ENCODE results near the gene CREB5. TPM values are rescaled to one million over a fixed set of nuclear protein-coding genes. Genes with fewer than 3 reads are reported as not detected.
"Not testable (repeated sequence)": the region's sequence is repeated elsewhere in the genome, so short reads cannot be mapped to it uniquely, and the experiment has no call there.

The CREB5 gene
- total RNA-seq, 2 experiments from 2014 or later: 0.19 to 0.22 TPM

DNA sequence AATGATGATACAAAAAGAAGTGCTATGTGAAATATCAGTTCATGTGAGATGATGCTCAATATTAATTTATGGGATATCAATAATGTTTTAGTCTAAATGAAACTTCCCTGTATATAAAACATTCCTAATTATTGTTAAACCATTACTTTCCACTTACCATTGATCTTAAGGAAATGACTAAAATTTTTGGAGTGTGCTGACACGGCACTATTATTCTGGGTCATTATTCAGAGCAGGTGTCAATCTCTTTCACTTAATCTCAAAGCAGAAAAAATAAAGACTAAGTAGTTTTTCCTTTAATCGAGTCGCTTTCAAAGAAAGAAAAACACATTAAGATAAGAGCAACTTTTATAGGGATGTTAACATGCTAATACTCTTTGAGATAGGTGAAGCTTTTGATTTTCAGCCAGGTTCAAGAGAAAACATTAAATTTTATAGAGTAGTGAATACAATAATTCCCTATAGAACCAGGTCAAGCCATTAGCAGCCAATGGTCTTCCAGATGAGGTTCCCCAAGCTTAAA lies 11.4 kb upstream of the CREB5 start:
- H3K27me3 ChIP-seq (ENCODE audit: control insufficient read depth in 1 of 2, insufficient read depth in 2 of 2, low read length in 2 of 2): no peaks in the 10 kb centered on the region
- no peaks in the 10 kb centered on the region for H3K4me1 Mint-ChIP-seq (ENCODE audit: low read depth)
- H3K9me3 ChIP-seq (ENCODE audit: control insufficient read depth in 1 of 2, insufficient read depth in 1 of 2, low read length in 2 of 2): no peaks in the 10 kb centered on the region
- no peak overlapping the region for H3K4me3 Mint-ChIP-seq
- ChIA-PET POLR2A (interaction anchor here (0.5 kb wide), 1 partner anchor 177 kb away, joined by 3 read pairs; no protein-coding TSS in a partner anchor), CTCF (interaction anchor here (1.2 kb wide), 1 partner anchor 12 kb away, joined by 3 read pairs; no protein-coding TSS in a partner anchor)
- no peaks in the 10 kb centered on the region for H3K9me3 Mint-ChIP-seq
- peaks cover 14% of the 10 kb centered on the region for H3K27me3 Mint-ChIP-seq
- TF ChIP-seq CTCF (IDR thresholded peaks at IDR 0.05): no peak
- DNase-seq: no peak
- no peak overlapping the region for H3K27ac Mint-ChIP-seq
- no peaks in the 10 kb centered on the region for H3K36me3 ChIP-seq (ENCODE audit: insufficient read depth, low read length)
- no peak overlapping the region for H3K4me3 ChIP-seq (ENCODE audit: low read length)
- intact Hi-C loops (cut with DNase I, micrococcal nuclease): no loop called here
- no peak for ATAC-seq (ENCODE audit: poor library complexity)
- no peaks in the 10 kb centered on the region for H3K4me1 ChIP-seq (ENCODE audit: insufficient read depth, low read length)
- H3K27ac ChIP-seq (ENCODE audit: low read depth in 1 of 2, low read length in 2 of 2): no peak overlapping the region
- H3K36me3 Mint-ChIP-seq (ENCODE audit: low read depth): no peaks in the 10 kb centered on the region

GRCh38 chr7:28401567-28401966 lies 10.8 kb upstream of the CREB5 start:
- H3K27me3 ChIP-seq (ENCODE audit: control insufficient read depth in 1 of 2, insufficient read depth in 2 of 2, low read length in 2 of 2); H3K4me1 Mint-ChIP-seq (ENCODE audit: low read depth); H3K36me3 ChIP-seq (ENCODE audit: insufficient read depth, low read length); H3K4me3 ChIP-seq (ENCODE audit: low read length); POLR2A ChIA-PET; H3K36me3 Mint-ChIP-seq (ENCODE audit: low read depth); H3K9me3 ChIP-seq (ENCODE audit: control insufficient read depth in 1 of 2, insufficient read depth in 1 of 2, low read length in 2 of 2); intact Hi-C loops (cut with DNase I, micrococcal nuclease); DNase-seq; H3K27ac ChIP-seq (ENCODE audit: low read depth in 1 of 2, low read length in 2 of 2); ATAC-seq (ENCODE audit: poor library complexity); H3K27ac Mint-ChIP-seq; H3K9me3 Mint-ChIP-seq; H3K4me1 ChIP-seq (ENCODE audit: insufficient read depth, low read length); CTCF ChIA-PET; H3K4me3 Mint-ChIP-seq: not testable (repeated sequence)
- peaks cover 17% of the 10 kb centered on the region for H3K27me3 Mint-ChIP-seq

- POLR2A ChIA-PET: no interaction called here
- Histone ChIP-seq H3K4me3 (ENCODE audit: low read length) (no peak overlapping the region), H3K27ac (ENCODE audit: low read depth in 1 of 2, low read length in 2 of 2) (no peak overlapping the region), H3K4me1 (ENCODE audit: insufficient read depth, low read length) (peaks cover 18% of the 10 kb centered on the region), H3K27me3 (ENCODE audit: control insufficient read depth in 1 of 2, insufficient read depth in 2 of 2, low read length in 2 of 2) (peaks cover 25 to 27% of the 10 kb centered on the region in 2 experiments), H3K36me3 (ENCODE audit: insufficient read depth, low read length) (no peaks in the 10 kb centered on the region), H3K9me3 (ENCODE audit: control insufficient read depth in 1 of 2, insufficient read depth in 1 of 2, low read length in 2 of 2) (peaks cover 0 to 6% of the 10 kb centered on the region in 2 experiments)
- ATAC-seq (ENCODE audit: poor library complexity): no peak
- Mint-ChIP-seq H3K9me3 (no peaks in the 10 kb centered on the region), H3K27me3 (peaks cover 45% of the 10 kb centered on the region), H3K27ac (no peak overlapping the region), H3K4me3 (no peak overlapping the region), H3K36me3 (ENCODE audit: low read depth) (no peaks in the 10 kb centered on the region), H3K4me1 (ENCODE audit: low read depth) (peaks cover 11% of the 10 kb centered on the region)
- intact Hi-C loops (cut with DNase I, micrococcal nuclease): no loop called here
- no peak for TF ChIP-seq CTCF (IDR thresholded peaks at IDR 0.05)
- CTCF ChIA-PET: no interaction called here
- DNase-seq: peak in 1 of 14 experiments; percentile 16
These were observed 6.7 kb upstream of the CREB5 start for GRCh38 chr7:28405662-28406061.

- ChIA-PET CTCF (no interaction called here), POLR2A (no interaction called here)
- H3K4me3 ChIP-seq (ENCODE audit: low read length): no peak overlapping the region
- TF ChIP-seq CTCF (IDR thresholded peaks at IDR 0.05): no peak
- Mint-ChIP-seq H3K4me1 (ENCODE audit: low read depth) (peaks cover 16% of the 10 kb centered on the region), H3K27ac (no peak overlapping the region), H3K4me3 (no peak overlapping the region), H3K27me3 (peaks cover 51% of the 10 kb centered on the region), H3K36me3 (ENCODE audit: low read depth) (no peaks in the 10 kb centered on the region), H3K9me3 (no peaks in the 10 kb centered on the region)
- H3K36me3 ChIP-seq (ENCODE audit: insufficient read depth, low read length): no peaks in the 10 kb centered on the region
- DNase-seq: no peak
- H3K9me3 ChIP-seq (ENCODE audit: control insufficient read depth in 1 of 2, insufficient read depth in 1 of 2, low read length in 2 of 2): peaks cover 0 to 9% of the 10 kb centered on the region in 2 experiments
- H3K27me3 ChIP-seq (ENCODE audit: control insufficient read depth in 1 of 2, insufficient read depth in 2 of 2, low read length in 2 of 2): peaks cover 28 to 32% of the 10 kb centered on the region in 2 experiments
- peaks cover 22% of the 10 kb centered on the region for H3K4me1 ChIP-seq (ENCODE audit: insufficient read depth, low read length)
- no peak overlapping the region for H3K27ac ChIP-seq (ENCODE audit: low read depth in 1 of 2, low read length in 2 of 2)
- no peak for ATAC-seq (ENCODE audit: poor library complexity)
- intact Hi-C loops (cut with DNase I, micrococcal nuclease): no loop called here
These were observed 6.1 kb upstream of the CREB5 start for GRCh38 chr7:28406192-28406591.
